Measurements from ENCODE around the gene LRMDA. TPM values are rescaled to one million over a fixed set of nuclear protein-coding genes. Genes with fewer than 3 reads are reported as not detected.

Gene LRMDA
- polyA plus RNA-seq, 1 donor (not counting 4 experiments of a cell fraction or from before 2014, with no cell fraction given): not detected

DNA sequence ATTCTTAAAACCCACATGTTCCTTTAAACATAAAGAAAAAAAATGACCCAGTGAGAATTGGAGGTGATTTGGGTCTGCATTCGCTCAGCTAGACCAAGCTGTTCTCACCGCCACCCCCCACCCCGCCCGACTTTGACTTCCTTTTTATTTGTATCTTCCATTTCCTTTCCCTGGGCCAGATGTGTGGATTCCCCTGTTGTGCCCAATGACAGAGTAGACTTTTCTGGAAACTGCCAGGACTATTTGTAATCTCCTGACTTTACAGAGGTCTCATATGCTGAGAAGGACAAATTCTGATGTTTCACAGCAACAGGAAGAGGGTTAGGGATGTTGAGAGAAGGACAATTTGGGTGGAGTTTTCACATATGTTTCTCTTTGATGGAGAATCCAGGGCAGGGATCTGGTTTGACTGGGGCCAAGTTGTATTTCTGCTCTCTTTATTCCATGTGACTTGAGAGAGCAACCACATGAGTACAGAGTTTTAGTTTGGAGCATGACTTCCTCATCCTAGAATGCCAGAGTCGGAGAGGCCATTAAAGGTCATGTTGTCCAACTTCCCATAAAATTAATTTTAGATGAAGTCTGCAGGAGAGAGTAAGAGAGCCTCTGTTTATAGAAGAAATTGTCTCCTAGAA lies 1023.2 kb downstream of the LRMDA start:
- H3K4me2 ChIP-seq (ENCODE audit: control insufficient read depth, extremely low read depth, insufficient read depth, low read depth, low read length): no peak overlapping the region
- H4K20me1 ChIP-seq (ENCODE audit: control insufficient read depth, extremely low read depth, insufficient read depth, low read length): no peaks in the 10 kb centered on the region
- dilution Hi-C loops (cut with MboI; ENCODE audit: extremely low pct_ligation_motif_present, low sequenced_read_pairs): no loop called here
- no peaks in the 10 kb centered on the region for H3K27me3 ChIP-seq (ENCODE audit: control insufficient read depth, extremely low read depth, insufficient read depth, low read length)
- H3K36me3 ChIP-seq (ENCODE audit: control insufficient read depth in 2 of 2, extremely low read depth in 1 of 2, insufficient read depth in 2 of 2, low read length in 2 of 2): no peaks in the 10 kb centered on the region
- no peak for TF ChIP-seq EZH2 (IDR thresholded peaks at IDR 0.05; ENCODE audit: low read length)
- TF ChIP-seq, protein P1, sequence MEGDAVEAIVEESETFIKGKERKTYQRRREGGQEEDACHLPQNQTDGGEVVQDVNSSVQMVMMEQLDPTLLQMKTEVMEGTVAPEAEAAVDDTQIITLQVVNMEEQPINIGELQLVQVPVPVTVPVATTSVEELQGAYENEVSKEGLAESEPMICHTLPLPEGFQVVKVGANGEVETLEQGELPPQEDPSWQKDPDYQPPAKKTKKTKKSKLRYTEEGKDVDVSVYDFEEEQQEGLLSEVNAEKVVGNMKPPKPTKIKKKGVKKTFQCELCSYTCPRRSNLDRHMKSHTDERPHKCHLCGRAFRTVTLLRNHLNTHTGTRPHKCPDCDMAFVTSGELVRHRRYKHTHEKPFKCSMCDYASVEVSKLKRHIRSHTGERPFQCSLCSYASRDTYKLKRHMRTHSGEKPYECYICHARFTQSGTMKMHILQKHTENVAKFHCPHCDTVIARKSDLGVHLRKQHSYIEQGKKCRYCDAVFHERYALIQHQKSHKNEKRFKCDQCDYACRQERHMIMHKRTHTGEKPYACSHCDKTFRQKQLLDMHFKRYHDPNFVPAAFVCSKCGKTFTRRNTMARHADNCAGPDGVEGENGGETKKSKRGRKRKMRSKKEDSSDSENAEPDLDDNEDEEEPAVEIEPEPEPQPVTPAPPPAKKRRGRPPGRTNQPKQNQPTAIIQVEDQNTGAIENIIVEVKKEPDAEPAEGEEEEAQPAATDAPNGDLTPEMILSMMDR (optimal IDR thresholded peaks at IDR 0.05 in 1 of 3, IDR thresholded peaks at IDR 0.05 in 1 of 3, conservative IDR thresholded peaks at IDR 0.05 in 1 of 3; ENCODE audit: extremely low read depth in 1 of 3, insufficient read depth in 2 of 3, low read length in 3 of 3): no peak
- H3K9me3 ChIP-seq (ENCODE audit: control insufficient read depth, low read depth, low read length): no peaks in the 10 kb centered on the region
- no peaks in the 10 kb centered on the region for H3K9me1 ChIP-seq (ENCODE audit: control insufficient read depth, extremely low read depth, insufficient read depth, low read length)
- no peaks in the 10 kb centered on the region for H3K4me1 ChIP-seq (ENCODE audit: control insufficient read depth, extremely low read depth, insufficient read depth, low read length)
- H3K79me2 ChIP-seq (ENCODE audit: control insufficient read depth, insufficient read depth, low read length): no peaks in the 10 kb centered on the region
- H2AFZ ChIP-seq (ENCODE audit: control insufficient read depth, low read length): no peak overlapping the region
- FAIRE-seq: no peak
- no peak overlapping the region for H3K27ac ChIP-seq (ENCODE audit: control insufficient read depth, insufficient read depth, low read length)
- no peak for DNase-seq (ENCODE audit: low read depth, low spot score)
- H3K9ac ChIP-seq (ENCODE audit: control insufficient read depth, extremely low read depth, insufficient read depth, low read length): no peak overlapping the region
- H3K4me3 ChIP-seq (ENCODE audit: control insufficient read depth in 2 of 3, extremely low read depth in 1 of 3, insufficient read depth in 2 of 3, low read depth in 1 of 3, low read length in 3 of 3): no peak overlapping the region

DNA sequence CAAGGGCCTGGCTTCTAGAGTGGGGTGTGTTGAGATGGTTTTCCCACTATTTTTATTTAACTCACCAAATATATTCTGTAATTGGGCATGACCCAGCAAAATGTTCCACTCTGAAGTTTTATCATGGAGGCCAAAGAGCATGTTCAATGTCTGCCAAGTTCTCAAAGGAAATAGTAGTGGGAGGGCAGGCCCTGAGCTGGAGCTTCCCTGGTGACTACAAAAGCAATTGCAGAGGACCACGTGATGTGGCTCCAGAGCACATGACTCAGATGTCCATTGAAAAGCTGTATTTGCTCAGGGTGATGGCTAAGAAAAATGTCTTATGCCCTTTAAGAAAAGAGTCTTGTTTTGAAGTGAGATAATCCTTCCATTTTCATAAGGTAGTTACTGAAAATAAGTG lies 1024.8 kb downstream of the LRMDA start:
- H3K9me1 ChIP-seq (ENCODE audit: control insufficient read depth, extremely low read depth, insufficient read depth, low read length): no peaks in the 10 kb centered on the region
- H3K79me2 ChIP-seq (ENCODE audit: control insufficient read depth, insufficient read depth, low read length): no peaks in the 10 kb centered on the region
- FAIRE-seq (no peak), DNase-seq (ENCODE audit: low read depth, low spot score) (no peak)
- H3K27me3 ChIP-seq (ENCODE audit: control insufficient read depth, extremely low read depth, insufficient read depth, low read length): no peaks in the 10 kb centered on the region
- no peak overlapping the region for H3K4me3 ChIP-seq (ENCODE audit: control insufficient read depth in 2 of 3, extremely low read depth in 1 of 3, insufficient read depth in 2 of 3, low read depth in 1 of 3, low read length in 3 of 3)
- H3K36me3 ChIP-seq (ENCODE audit: control insufficient read depth in 2 of 2, extremely low read depth in 1 of 2, insufficient read depth in 2 of 2, low read length in 2 of 2): no peaks in the 10 kb centered on the region
- H3K4me2 ChIP-seq (ENCODE audit: control insufficient read depth, extremely low read depth, insufficient read depth, low read depth, low read length): no peak overlapping the region
- dilution Hi-C loops (cut with MboI; ENCODE audit: extremely low pct_ligation_motif_present, low sequenced_read_pairs): no loop called here
- no peak overlapping the region for H3K27ac ChIP-seq (ENCODE audit: control insufficient read depth, insufficient read depth, low read length)
- no peaks in the 10 kb centered on the region for H4K20me1 ChIP-seq (ENCODE audit: control insufficient read depth, extremely low read depth, insufficient read depth, low read length)
- H3K9me3 ChIP-seq (ENCODE audit: control insufficient read depth, low read depth, low read length): no peaks in the 10 kb centered on the region
- H2AFZ ChIP-seq (ENCODE audit: control insufficient read depth, low read length): no peak overlapping the region
- H3K9ac ChIP-seq (ENCODE audit: control insufficient read depth, extremely low read depth, insufficient read depth, low read length): no peak overlapping the region
- TF ChIP-seq, protein P1 (optimal IDR thresholded peaks at IDR 0.05 in 1 of 3, IDR thresholded peaks at IDR 0.05 in 1 of 3, conservative IDR thresholded peaks at IDR 0.05 in 1 of 3; ENCODE audit: extremely low read depth in 1 of 3, insufficient read depth in 2 of 3, low read length in 3 of 3): no peak
- no peak for TF ChIP-seq EZH2 (IDR thresholded peaks at IDR 0.05; ENCODE audit: low read length)
- H3K4me1 ChIP-seq (ENCODE audit: control insufficient read depth, extremely low read depth, insufficient read depth, low read length): no peaks in the 10 kb centered on the region

Measured in keratinocyte (primary cell).